ENCODE measurements around the gene ABCC1.
"Not testable (repeated sequence)": the region's sequence is repeated elsewhere in the genome, so short reads cannot be mapped to it uniquely, and the experiment has no call there.

ABCC1 gene

DNA sequence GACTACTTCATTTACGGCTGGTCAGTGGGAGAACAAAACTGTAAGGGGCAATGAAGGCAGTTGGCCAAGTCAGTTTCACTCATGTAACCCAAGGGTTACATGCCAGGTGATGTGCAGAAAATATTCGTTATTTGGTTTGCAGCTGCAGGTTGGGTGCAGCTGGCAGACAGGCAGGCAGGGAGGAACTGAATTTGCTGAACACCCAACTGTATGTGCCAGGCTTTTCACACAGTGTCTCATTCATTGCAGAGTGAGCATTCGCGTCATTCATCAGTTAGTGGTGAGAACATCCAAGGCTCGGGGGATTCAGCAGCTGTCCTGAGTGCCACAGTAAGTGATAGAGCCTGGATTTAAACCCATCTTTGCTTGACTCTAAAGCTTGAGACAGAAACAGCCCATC, 214.2 kb downstream of the ABCC1 start:
- no peak for DNase-seq

DNA sequence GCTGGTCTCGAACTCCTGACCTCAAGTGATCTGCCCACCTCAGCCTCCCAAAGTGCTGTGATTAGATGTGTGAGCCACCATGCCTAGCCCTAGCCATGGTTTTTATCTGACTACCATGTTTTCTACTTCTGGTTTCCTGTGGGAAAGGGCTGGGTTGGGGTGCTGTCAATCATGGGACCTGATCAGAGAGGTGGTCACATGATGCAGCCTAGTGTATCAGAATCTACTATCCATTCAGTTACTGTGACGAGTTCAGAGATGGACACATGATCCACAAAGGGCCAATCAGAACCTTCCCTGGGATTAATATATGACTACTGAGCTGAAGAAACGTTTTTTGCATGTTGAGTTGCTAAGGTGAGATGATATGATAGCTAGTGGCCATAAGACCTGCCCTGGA, 214.8 kb downstream of the ABCC1 start:
- DNase-seq: peak; percentile 65

DNA sequence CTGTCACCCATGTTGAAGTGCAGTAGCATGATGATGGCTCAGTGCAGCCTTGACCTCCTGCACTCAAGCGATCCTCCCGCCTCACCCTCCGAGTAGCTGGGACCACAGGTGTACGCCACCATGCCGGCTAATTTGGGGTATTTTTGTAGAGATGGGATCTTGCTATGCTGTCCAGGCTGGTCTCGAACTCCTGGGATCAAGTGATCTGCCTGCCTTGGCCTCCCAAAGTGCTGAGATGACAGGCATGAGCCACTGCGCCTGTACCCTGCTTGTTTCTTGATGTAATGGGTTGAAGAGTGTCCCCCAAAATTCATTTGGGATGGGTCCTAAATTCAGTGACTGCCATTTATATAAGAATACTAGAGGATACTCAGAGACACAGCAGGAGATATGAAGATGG, 216.7 kb downstream of the ABCC1 start:
- DNase-seq: no peak

DNA sequence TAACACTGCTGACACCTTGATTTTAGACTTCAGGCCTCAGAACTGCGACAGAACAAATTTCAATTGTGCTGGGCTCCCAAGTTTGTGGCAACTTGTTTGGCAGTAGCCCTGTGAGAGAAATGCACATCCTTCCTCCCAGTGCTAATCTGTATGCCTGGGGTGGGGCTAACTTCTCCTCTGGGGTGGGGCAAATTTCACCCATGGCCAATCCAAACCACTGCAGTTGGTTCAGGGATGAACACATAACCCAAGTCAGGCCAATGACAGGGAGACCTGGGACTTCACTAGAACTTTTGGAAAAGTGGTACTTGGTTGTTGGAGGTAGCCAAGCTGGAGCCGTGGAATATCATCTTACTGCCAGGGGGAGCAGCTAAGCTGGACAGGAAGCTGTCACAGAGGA, 217.5 kb downstream of the ABCC1 start:
- DNase-seq: peak; percentile 34

DNA sequence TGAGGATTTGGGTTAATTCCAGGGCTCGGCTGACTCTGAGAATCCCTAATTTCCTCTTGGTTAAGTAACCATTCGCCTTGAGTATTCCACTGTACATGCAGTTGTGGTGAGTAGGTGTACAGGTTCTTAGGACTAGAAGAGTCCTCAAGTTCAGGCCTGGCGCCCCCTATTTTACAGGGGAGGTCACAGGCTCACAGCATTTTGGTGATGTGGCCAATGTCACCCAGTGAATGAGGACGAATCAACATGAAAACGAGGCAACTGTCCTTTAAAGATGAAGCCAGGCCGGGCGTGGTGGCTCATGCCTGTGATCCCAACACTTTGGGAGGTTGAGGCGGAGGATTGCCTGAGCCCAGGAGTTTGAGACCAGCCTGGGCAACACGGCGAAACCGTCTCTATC, 218.5 kb downstream of the ABCC1 start:
- no peak for DNase-seq

DNA sequence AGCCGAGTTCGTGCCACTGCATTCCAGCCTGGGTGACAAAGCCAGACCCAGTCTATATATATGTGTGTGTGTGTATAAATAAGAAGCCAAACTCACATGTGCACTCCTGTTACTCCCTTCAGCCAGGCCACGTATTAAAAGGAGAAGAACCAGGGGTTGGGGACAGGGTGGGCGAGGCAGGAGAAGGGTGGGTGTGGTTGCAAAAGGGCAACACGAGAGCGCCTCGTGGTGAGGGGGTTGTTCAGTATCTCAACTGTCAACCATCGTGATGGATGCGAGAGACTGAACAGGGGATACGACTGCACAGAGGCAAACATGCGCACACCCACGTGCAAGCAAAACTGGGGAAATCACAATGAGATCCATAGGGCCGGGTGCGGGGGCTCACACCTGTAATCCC, 219.0 kb downstream of the ABCC1 start:
- DNase-seq: peak; percentile 66

DNA sequence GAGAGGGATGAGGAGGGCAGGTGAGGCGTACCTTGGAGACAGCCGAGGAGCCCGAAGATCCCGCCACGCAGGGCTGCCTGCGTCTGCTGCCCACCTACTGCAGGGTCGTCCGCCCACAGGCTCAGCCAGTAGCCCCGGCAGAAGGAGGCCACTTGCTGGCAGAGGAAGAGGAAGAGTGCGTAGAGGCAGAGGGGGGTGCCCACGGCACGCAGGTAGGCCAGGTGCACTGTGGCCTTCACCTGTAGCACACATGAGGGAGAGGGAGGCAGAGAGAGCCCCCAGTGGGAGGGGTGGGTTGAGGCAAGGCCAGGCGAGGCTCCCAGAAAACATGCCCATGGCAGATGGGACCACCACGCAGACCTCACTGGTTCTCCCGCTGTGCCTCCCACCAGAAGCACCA, 220.2 kb downstream of the ABCC1 start:
- DNase-seq: no peak

DNA sequence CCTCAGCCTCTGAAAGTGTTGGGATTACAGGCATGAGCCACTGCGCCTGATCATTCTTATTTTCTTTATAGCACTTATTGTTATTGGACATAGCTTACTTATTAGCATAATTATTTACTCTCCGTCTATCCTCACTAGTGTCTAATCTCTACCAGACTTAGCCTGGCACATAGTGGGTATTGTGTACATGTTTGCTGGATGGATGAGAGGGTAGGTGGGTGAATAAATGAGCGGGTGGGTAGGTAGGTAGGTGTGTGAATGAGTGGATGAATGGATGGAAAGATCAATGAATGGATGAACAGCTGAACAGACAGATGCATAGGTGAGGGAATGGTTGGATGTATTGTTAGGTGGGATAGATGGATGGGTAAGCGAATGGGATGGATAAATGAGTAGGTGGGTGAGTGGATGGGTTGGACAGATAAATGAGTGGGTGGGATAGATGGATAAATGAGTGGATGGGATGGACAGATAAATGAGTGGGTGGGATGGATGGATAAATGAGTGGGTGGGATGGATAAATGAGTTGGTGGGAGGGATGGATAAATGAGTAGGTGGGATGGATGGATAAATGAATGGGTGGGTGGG, 222.0 kb downstream of the ABCC1 start:
- no peak for DNase-seq

DNA sequence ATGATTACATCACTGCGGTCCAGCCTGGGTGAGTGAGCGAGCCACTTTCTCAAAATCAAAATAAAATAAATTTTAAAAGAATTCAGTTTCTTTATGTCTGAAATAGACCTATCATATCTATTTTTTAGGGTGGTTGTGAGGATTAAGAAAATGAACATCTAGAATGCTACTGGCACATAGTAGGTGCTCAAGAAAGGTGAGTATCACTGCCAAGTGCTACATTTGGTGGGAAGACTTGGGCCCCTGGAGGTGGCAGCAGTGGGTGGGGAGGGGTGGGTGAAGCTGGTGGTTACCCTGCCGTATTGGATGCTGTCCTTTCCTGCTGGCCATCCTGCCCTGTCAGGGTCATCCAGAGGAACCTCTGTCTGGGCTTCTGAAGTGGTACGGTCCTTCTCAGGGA, 223.6 kb downstream of the ABCC1 start:
- no peak for DNase-seq

DNA sequence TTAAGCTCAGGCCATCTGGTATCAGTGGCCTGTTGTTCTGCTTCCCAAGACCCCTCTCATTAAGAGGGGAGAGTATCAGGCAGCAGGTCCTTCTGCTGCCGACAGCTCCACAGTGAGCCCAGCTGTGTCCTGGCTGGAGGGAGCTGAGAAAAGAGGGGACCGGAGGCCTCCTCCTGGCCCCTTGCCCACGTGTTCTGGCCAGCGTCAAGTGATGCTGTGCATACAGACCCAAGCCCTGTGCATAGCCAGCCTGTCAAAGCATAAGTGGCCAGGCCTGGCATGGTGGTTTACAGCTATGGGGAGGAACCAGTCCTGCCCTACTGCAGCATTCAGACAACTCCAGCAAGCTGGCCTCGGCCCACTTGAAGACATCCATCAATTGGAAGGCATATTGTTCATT, 225.9 kb downstream of the ABCC1 start:
- no peak for DNase-seq

DNA sequence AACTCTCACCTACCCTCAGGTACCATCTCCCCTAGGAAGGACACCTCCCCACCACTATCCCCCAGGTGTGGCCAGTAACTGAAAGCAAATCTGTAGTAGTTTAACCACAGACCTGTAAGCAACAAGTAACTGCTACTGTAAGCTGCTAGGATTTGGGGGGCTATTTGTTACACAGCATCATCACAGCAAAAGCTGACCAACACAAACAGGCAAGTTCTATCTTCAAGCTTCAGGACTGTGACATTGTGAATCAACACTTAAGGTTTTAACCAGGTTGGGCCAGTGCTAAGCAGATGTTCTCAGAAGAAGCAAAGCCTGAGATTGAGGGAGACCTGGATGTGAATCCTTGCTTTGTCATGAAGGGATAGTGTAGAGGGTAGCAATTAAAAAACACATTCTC, 226.9 kb downstream of the ABCC1 start:
- no peak for DNase-seq

DNA sequence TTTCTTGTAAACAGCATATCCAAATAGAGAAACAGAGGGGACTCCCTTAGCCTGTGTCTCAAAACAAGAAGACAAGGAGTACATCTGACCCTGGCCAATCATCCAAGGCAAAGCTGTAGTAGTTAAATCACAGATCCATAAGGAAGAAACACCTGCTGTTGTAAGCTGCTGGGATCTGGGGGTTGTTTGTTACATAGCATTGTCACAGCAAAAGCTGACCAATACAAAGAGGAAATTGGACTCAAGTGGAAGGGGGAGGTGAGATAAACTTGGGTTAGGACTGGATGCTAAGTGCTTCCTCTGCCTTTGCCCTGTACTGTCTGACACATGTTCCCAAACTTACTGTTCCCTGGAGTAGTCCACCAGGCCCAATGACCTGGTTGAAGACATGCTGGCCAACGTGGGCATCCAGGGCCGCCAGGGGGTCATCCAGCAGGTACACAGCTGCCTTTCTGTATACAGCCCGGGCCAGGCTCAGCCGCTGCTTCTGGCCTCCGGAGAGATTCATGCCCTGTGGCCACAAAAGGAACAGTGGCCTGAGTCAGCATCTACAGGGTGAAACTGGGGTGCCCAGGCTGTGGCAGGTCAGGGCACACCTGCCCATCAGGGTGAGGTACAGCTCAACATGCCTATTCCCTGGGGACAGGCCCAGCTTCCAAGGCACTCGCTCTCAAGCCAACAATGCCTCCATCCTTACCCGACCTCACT, 229.2 kb downstream of the ABCC1 start:
- DNase-seq: no peak

DNA sequence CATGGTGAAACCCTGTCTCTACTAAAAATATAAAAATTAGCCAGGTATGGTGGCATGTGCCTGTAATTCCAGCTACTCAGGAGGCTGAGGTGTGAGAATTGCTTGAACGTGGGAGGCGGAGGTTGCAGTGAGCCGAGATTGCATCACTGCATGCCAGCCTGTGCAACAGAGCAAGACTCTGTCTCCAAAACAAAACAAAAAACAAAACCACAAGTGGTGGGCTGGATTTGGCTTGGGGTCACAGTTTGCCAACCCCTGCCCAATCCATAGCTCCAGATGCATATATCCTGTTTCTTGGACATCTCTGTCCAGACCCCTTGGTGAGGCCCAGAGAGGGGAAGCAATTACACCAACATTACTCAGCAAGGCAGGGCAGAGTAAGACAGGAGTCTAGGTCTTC, 232.3 kb downstream of the ABCC1 start:
- not testable (repeated sequence) for DNase-seq

DNA sequence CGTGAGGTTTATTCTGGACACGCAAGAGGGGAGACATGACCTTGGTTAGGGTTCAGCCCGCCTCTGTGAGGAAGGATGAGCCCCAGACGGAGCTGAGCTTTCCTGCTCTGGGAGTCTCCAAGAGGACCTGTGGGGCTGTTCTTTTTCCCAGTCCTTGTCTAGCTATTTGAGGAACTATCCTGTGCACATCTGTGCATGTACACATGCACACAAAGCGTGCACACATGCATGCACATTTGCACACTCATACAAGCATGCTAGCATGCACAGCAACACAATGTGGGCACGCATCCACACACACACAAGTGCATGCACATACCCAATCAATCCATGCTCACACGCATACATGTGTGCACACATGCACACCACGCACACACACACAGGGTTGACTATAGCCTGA, 233.5 kb downstream of the ABCC1 start:
- no peak for DNase-seq

DNA sequence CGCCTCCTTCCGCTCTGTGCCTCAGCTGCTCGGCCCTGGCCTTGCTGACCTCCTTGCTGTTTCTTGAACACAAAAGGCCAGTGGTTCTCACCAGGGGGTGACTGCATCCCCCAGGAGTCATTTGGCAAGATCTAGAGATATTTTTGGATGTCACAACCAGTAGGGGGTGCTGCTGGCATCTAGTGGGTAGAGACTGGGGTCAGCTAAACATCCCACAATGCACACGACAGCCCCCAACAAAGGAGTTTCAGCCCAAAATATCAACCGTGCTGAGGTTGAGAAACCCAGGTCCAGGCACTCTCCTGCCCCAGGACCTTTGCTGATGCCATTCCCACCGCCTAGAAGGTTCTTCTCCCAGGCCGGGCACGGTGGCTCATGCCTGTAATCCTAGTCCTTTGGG, 234.1 kb downstream of the ABCC1 start:
- peak; percentile 33 for DNase-seq

DNA sequence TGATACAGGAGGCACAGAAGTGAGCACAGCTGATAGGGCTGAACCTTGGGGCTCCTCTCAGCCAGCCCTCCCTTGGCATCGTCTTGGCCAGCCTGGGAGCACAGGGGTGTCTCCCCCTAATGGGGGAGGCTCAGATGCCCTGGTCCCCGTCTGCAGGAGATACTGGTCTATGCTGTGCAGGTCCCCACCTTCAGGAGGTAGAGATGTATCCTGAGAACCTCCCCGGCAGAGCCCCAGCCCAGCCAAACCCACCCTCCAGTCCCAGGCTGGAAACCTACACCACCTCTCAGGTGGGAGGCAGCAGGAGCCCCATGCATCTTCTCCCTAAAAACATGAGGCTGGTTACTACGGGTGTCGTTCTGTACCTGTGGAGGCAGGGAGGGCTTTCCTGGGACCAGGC, 235.2 kb downstream of the ABCC1 start:
- DNase-seq: no peak

DNA sequence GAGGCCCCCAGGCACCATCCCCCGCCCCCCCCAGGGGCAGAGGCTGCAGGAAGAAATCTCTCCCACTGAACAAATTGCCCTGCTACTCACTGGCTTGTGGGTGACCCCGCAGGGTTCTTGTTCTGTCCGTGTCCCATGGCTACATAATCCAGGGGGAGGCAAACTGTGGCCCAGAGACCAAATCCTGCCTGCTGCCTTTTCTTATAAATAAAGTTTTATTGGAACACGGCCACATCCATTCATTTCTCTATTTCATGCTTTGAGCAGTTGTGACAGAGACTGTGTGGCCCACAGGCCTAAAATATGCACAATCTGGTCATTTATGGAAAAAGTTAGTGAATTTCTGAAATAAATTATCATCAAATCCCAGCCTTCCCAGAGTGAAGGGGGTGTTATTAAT, 235.7 kb downstream of the ABCC1 start:
- DNase-seq: no peak

DNA sequence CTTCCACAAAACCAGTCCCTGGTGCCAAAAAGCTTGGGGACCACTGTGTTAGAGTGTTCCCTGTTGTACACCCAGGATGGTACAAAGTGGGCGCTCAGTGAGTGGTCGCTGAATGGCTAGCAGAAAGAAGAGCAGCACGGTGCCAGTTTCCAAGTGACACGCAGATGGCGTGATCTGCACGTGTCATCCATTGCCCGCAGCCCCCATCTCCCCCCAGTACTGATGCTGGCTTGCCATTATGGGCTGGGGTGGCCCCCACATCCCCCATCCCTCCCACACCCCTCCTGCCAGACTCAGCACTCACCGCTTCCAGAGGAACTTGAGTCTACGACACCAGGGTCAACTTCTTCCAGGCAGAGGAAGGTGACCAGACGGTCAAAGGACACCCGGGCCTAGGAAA, 237.4 kb downstream of the ABCC1 start:
- DNase-seq: no peak

DNA sequence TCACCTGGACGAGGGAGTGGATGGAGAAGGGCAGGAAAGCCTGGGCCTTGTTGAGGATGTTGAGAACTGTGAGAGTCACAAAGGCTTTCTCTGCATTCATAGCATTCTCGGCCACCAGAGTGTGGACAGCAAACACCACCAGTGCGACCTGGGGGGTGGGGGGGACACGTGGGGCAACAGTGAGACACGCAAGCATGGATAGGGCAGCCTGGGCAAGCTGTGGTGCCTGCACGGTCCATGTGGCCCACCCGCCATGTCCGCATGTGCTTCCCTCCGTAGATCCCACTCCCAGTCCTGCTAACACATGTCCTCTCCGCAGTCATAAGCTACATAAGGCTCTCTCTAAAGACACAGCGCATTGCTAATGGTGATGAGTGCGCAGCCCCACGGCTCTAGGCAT, 239.4 kb downstream of the ABCC1 start:
- no peak for DNase-seq

DNA sequence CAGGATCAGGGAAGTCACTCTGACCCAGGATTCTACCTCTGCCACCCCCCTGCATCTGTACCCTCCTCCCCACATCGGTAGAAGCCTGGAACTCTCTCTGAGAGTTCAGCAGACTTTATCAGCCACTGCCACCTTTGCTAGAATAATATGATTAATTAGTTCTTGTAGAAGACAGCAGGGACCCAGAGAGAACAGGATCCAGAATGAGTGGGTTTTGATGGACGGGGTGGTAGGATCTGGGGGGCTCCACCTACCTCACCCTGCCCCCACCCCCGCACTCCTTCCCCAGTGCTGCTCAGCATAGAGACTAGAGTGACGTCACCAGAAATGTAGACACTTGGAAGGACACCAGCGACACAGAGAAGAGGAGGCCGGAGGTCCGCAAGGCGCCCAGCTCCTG, 240.4 kb downstream of the ABCC1 start:
- peak; percentile 81 for DNase-seq

DNA sequence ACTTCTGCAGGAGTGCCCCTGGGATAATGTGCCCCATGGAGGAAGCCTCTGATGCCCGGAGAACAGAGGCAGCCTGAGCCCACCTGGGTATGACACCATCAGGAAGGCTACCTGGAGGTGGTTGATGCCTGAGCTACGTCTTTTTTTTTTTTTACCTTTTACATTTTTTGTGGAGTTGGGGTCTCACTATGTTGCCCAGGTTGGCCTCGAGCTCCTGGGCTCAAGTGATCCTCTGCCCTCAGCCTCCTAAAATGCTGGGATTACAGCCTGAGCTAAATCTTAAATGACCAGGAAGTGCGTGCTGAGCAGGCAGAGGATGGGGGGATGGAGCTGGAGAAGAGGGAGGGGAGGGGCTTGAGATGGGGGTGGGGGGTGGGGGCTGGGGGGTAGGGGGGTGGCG, 241.1 kb downstream of the ABCC1 start:
- DNase-seq: no peak

DNA sequence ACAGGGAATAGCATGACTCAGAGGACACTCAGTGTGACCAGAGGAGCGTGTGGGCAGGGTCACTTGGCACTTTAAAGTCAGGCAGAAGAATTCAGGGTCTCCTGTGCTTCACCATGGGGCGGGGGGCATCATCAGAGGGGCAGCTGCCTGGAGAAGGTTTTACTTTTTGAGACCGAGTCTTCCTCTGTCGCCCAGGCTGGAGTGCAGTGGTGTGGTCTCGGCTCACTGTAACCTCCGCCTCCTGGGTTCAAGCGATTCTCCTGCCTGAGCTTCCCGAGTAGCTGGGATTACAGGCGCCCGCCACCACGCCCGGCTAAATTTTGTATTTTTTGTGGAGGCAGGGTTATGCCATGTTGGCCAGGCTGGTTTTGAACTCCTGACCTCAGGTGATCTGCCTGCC, 241.6 kb downstream of the ABCC1 start:
- not testable (repeated sequence) for DNase-seq

DNA sequence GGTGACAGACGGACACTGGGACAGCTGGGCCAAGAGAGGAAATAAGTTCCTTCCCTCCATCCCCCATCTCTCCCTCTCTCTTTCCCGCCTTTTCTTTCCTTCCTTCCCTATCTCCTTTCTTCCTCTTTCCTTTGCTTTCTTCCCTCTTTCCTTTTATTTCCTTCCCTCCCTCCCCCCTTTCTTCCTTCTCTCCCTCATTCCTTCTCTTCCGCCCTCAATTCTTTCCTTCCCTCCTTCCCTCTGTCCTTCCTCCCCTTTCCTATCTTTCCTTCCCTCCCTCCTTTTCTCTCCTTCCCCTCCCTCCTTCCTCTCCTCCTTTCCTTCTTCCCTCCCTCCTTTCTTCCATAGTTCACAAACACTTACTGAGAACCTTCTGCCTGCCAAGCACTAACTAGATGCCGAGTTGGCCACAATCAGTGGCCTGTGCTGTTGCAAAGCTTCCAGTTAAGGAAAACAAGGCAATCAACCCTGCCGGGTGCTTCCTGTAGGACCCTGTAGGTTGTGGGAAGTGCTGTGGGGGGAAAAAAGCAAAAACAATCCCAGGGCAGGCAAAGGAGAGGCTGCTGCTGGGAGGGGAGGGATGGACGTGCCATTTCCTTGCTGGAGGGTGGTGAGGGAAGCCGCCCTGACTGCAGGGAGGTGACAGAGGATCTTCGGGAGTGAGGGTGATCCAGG, 242.2 kb downstream of the ABCC1 start:
- no peak for DNase-seq
